GM23338 (cell line): ENCODE measurements around the gene USP24. TPM values are rescaled to one million over a fixed set of nuclear protein-coding genes. Genes with fewer than 3 reads are reported as not detected.

Source experiments
- ATAC-seq: fragments of 200-7000 bp; cut with Tn5 transposase; 3 replicates; pipeline ENCODE4 v1.9.1; 2020
- DNase-seq: peaks from one replicate; pipeline ENCODE4 v3.0.0-alpha.2; 2015; ENCODE audit warnings: low spot score
- H2AFZ ChIP-seq: fragments of 200-600 bp; sonication (generic); 2 replicates; pipeline ENCODE4 v1.8.0; 2016; ENCODE audit warnings: antibody characterized with exemption, mild to moderate bottlenecking, moderate library complexity
- H3F3A ChIP-seq: fragments of 200-600 bp; sonication (generic); replicated peaks from 2 replicates; pipeline ENCODE4 v1.8.0; 2017; ENCODE audit warnings: antibody characterized with exemption, mixed run types, low read depth
- H3K27ac ChIP-seq: fragments of 200-600 bp; sonication (generic); 2 replicates; pipeline ENCODE4 v1.6.1; 2016; ENCODE audit warnings: low read depth
- H3K27me3 ChIP-seq: fragments of 200-600 bp; sonication (generic); 2 replicates; pipeline ENCODE4 v1.8.0; 2016; ENCODE audit warnings: mild to moderate bottlenecking, mixed run types, moderate library complexity; ENCODE audit not compliant: insufficient read depth
- H3K36me3 ChIP-seq: fragments of 200-600 bp; sonication (generic); 2 replicates; pipeline ENCODE4 v1.8.0; 2016; ENCODE audit warnings: mild to moderate bottlenecking; ENCODE audit not compliant: insufficient read depth
- H3K4me1 ChIP-seq: fragments of 200-600 bp; sonication (generic); 2 replicates; pipeline ENCODE4 v1.8.0; 2016; ENCODE audit warnings: mild to moderate bottlenecking, moderate library complexity; ENCODE audit not compliant: insufficient read depth
- H3K4me2 ChIP-seq: fragments of 200-600 bp; sonication (generic); 2 replicates; pipeline ENCODE4 v1.7.1; 2017; ENCODE audit warnings: mixed run types
- H3K4me3 ChIP-seq: fragments of 200-600 bp; sonication (generic); 2 replicates; pipeline ENCODE4 v1.6.1; 2016; ENCODE audit warnings: mixed run types
- H3K79me2 ChIP-seq: fragments of 200-600 bp; sonication (generic); replicated peaks from 2 replicates; pipeline ENCODE4 v1.8.0; 2017; ENCODE audit warnings: mild to moderate bottlenecking; ENCODE audit not compliant: insufficient read depth
- H3K9me2 ChIP-seq: fragments of 200-600 bp; sonication (generic); 2 replicates; pipeline ENCODE4 v1.8.0; 2017; ENCODE audit not compliant: insufficient read depth
- H4K20me1 ChIP-seq: fragments of 200-600 bp; sonication (generic); replicated peaks from 2 replicates; pipeline ENCODE4 v1.8.0; 2017; ENCODE audit warnings: mild to moderate bottlenecking; ENCODE audit not compliant: insufficient read depth
- H3K27ac Mint-ChIP-seq: 2 replicates; pipeline ENCODE4 v1.8.0; 2020; ENCODE audit warnings: inconsistent platforms, mild to moderate bottlenecking, moderate library complexity, mixed read lengths
- H3K27me3 Mint-ChIP-seq: 3 replicates; pipeline ENCODE4 v1.8.0; 2022; ENCODE audit warnings: low read depth, mild to moderate bottlenecking, moderate library complexity, mixed read lengths, inconsistent platforms; ENCODE audit not compliant: insufficient read depth, poor library complexity
- H3K36me3 Mint-ChIP-seq: 3 replicates; pipeline ENCODE4 v1.8.0; 2021; ENCODE audit warnings: low read depth, mild to moderate bottlenecking, inconsistent platforms, moderate library complexity, mixed read lengths
- H3K4me1 Mint-ChIP-seq: 3 replicates; pipeline ENCODE4 v1.8.0; 2020; ENCODE audit warnings: mild to moderate bottlenecking, inconsistent platforms, mixed read lengths
- H3K4me3 Mint-ChIP-seq: 3 replicates; pipeline ENCODE4 v1.8.0; 2021; ENCODE audit warnings: moderate library complexity, mild to moderate bottlenecking, inconsistent platforms, mixed read lengths
- H3K9me3 Mint-ChIP-seq: 3 replicates; pipeline ENCODE4 v1.8.0; 2020; ENCODE audit warnings: moderate library complexity, mild to moderate bottlenecking, inconsistent platforms, mixed read lengths
- CREB1 ChIP-seq: fragments of 250-450 bp; sonication (Bioruptor Pico); IDR thresholded peaks from 2 replicates; pipeline ENCODE4 v1.5.0; 2020; ENCODE audit warnings: low read depth, mild to moderate bottlenecking, moderate library complexity
- NANOG ChIP-seq: IDR thresholded peaks from 2 replicates; pipeline ENCODE4 v1.6.1; 2016; ENCODE audit warnings: antibody characterized with exemption, borderline replicate concordance
- POLR2AphosphoS5 ChIP-seq: IDR thresholded peaks from 2 replicates; pipeline ENCODE4 v1.6.1; 2016; ENCODE audit warnings: antibody characterized with exemption, low read depth
- ZNF114 ChIP-seq: fragments of 250-450 bp; sonication (Bioruptor Pico); IDR thresholded peaks from 2 replicates; pipeline ENCODE4 v1.5.0; 2020; ENCODE audit warnings: mild to moderate bottlenecking, moderate library complexity
- ZNF331 ChIP-seq: fragments of 250-450 bp; sonication (Bioruptor Pico); IDR thresholded peaks from 2 replicates; pipeline ENCODE4 v1.5.0; 2020; ENCODE audit warnings: low read depth, mild to moderate bottlenecking, moderate library complexity
- polyA plus RNA-seq: library from polyadenylated mRNA; unstranded; fragments of >200 nt; fragmentation: Nextera tagmentation; extraction: Ambion mirVana; gene quantifications from 2 replicates; pipeline ENCODE4 v1.2.1, GENCODE V29; 2016
- total RNA-seq: library from RNA; depleted of rRNA; stranded (reverse); fragments of >200 nt; shearing (Covaris generic); gene quantifications from 2 replicates; pipeline ENCODE4 v1.2.3, GENCODE V29; 2014
- TF ChIP-seq, protein P1 (sequence below): fragments of 250-450 bp; sonication (Bioruptor Pico); IDR thresholded peaks from 2 replicates; pipeline ENCODE4 v1.5.0; 2020; ENCODE audit warnings: mild to moderate bottlenecking, moderate library complexity
- TF ChIP-seq, protein P2 (sequence below), 2 experiments: fragments of 200-600 bp in 1 of 2; sonication (generic) in 1 of 2; conservative IDR thresholded peaks; 2 replicates each; pipeline versions ENCODE4 v1.5.1 to v1.6.1; 2016 to 2017; ENCODE audit warnings: antibody characterized with exemption in 2 of 2, low read depth in 2 of 2, mild to moderate bottlenecking in 2 of 2, moderate library complexity in 1 of 2

The USP24 gene
- total and polyA plus RNA-seq, 2 experiments from 2014 or later = 12.1 to 32.6 TPM

DNA sequence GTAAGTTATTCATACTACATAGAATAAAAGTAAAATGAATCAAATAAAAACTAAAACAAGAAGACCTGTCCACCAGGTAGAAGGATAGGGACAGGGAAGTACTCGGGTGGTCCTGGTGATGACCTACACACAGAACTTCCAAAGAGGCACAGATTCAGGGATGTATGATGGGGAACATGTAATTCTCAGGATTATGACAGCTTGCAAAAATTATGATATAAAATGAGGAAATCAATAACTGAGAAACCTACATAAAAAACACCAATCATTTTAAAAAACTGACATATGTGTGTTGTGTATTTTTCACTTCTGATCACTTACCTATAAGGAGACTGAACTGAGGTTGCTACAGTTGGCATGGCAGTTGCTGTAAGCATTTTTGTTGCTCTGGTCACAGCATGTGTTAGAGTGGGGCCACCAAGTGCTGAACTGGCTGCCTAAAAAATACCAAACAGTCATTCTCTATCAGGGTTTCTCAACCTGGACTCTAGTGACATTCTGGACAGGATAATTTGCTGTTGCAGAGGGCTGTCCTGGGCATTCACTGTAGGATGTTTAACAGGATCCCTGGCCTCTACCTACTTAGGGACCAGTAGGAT lies 73.8 kb downstream of the USP24 start (continued):
- TF ChIP-seq, protein P1, sequence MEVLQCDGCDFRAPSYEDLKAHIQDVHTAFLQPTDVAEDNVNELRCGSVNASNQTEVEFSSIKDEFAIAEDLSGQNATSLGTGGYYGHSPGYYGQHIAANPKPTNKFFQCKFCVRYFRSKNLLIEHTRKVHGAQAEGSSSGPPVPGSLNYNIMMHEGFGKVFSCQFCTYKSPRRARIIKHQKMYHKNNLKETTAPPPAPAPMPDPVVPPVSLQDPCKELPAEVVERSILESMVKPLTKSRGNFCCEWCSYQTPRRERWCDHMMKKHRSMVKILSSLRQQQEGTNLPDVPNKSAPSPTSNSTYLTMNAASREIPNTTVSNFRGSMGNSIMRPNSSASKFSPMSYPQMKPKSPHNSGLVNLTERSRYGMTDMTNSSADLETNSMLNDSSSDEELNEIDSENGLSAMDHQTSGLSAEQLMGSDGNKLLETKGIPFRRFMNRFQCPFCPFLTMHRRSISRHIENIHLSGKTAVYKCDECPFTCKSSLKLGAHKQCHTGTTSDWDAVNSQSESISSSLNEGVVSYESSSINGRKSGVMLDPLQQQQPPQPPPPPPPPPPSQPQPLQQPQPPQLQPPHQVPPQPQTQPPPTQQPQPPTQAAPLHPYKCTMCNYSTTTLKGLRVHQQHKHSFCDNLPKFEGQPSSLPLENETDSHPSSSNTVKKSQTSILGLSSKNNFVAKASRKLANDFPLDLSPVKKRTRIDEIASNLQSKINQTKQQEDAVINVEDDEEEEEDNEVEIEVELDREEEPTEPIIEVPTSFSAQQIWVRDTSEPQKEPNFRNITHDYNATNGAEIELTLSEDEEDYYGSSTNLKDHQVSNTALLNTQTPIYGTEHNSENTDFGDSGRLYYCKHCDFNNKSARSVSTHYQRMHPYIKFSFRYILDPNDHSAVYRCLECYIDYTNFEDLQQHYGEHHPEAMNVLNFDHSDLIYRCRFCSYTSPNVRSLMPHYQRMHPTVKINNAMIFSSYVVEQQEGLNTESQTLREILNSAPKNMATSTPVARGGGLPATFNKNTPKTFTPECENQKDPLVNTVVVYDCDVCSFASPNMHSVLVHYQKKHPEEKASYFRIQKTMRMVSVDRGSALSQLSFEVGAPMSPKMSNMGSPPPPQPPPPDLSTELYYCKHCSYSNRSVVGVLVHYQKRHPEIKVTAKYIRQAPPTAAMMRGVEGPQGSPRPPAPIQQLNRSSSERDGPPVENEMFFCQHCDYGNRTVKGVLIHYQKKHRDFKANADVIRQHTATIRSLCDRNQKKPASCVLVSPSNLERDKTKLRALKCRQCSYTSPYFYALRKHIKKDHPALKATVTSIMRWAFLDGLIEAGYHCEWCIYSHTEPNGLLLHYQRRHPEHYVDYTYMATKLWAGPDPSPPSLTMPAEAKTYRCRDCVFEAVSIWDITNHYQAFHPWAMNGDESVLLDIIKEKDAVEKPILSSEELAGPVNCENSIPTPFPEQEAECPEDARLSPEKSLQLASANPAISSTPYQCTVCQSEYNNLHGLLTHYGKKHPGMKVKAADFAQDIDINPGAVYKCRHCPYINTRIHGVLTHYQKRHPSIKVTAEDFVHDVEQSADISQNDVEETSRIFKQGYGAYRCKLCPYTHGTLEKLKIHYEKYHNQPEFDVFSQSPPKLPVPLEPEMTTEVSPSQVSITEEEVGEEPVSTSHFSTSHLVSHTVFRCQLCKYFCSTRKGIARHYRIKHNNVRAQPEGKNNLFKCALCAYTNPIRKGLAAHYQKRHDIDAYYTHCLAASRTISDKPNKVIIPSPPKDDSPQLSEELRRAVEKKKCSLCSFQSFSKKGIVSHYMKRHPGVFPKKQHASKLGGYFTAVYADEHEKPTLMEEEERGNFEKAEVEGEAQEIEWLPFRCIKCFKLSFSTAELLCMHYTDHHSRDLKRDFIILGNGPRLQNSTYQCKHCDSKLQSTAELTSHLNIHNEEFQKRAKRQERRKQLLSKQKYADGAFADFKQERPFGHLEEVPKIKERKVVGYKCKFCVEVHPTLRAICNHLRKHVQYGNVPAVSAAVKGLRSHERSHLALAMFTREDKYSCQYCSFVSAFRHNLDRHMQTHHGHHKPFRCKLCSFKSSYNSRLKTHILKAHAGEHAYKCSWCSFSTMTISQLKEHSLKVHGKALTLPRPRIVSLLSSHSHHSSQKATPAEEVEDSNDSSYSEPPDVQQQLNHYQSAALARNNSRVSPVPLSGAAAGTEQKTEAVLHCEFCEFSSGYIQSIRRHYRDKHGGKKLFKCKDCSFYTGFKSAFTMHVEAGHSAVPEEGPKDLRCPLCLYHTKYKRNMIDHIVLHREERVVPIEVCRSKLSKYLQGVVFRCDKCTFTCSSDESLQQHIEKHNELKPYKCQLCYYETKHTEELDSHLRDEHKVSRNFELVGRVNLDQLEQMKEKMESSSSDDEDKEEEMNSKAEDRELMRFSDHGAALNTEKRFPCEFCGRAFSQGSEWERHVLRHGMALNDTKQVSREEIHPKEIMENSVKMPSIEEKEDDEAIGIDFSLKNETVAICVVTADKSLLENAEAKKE (CRISPR knock-in tag) = no peak
- TF ChIP-seq ZNF331 = no peak
- TF ChIP-seq CREB1 (CRISPR knock-in tag) = no peak
- no peak for TF ChIP-seq POLR2AphosphoS5
- no peak for TF ChIP-seq ZNF114
- no peak for TF ChIP-seq NANOG

DNA sequence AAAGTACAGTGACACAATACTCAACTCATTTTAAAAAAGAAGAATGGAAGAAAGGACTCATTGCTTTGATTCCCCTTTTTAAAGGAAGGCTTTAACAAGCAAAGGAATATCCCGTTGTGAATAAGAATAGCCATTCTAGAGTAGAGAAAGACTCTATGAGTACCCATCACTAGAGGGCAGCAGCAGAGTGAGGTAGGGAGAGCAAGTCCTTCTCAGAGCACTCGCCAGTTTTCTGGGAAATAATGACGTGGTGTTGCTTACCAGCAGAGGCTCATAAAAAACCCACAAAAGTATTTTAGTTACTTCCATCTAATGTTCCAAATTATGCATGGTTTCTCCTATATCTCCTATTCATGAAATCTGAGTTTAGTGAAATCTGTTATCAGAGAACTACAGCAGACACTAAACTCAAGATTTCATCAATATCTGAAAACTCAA lies 74.6 kb downstream of the USP24 start:
- Mint-ChIP-seq H3K9me3 (no peaks in the 10 kb centered on the region), H3K36me3 (peaks cover 32% of the 10 kb centered on the region), H3K27me3 (no peaks in the 10 kb centered on the region), H3K27ac (no peak overlapping the region), H3K4me1 (no peaks in the 10 kb centered on the region), H3K4me3 (no peak overlapping the region)
- H3K4me1 ChIP-seq = no peaks in the 10 kb centered on the region
- no peaks in the 10 kb centered on the region for H3K79me2 ChIP-seq
- H2AFZ ChIP-seq = no peak overlapping the region
- TF ChIP-seq CREB1 (CRISPR knock-in tag) = peak; percentile 44; the same call in 1 of the 2 replicates
- TF ChIP-seq, protein P2, sequence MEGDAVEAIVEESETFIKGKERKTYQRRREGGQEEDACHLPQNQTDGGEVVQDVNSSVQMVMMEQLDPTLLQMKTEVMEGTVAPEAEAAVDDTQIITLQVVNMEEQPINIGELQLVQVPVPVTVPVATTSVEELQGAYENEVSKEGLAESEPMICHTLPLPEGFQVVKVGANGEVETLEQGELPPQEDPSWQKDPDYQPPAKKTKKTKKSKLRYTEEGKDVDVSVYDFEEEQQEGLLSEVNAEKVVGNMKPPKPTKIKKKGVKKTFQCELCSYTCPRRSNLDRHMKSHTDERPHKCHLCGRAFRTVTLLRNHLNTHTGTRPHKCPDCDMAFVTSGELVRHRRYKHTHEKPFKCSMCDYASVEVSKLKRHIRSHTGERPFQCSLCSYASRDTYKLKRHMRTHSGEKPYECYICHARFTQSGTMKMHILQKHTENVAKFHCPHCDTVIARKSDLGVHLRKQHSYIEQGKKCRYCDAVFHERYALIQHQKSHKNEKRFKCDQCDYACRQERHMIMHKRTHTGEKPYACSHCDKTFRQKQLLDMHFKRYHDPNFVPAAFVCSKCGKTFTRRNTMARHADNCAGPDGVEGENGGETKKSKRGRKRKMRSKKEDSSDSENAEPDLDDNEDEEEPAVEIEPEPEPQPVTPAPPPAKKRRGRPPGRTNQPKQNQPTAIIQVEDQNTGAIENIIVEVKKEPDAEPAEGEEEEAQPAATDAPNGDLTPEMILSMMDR (conservative IDR thresholded peaks at IDR 0.05; ENCODE audit: low read depth in 2 of 2) = peak; percentile 93
- no peak for TF ChIP-seq ZNF331
- TF ChIP-seq NANOG = no peak
- H3K4me2 ChIP-seq = no peak overlapping the region
- no peaks in the 10 kb centered on the region for H3K9me2 ChIP-seq
- H3K36me3 ChIP-seq = peaks cover 46% of the 10 kb centered on the region
- H3K4me3 ChIP-seq = no peak overlapping the region
- ATAC-seq = peak; percentile 89
- DNase-seq = peak; percentile 96
- H4K20me1 ChIP-seq = no peaks in the 10 kb centered on the region; the same call in none of the 2 replicates
- no peaks in the 10 kb centered on the region for H3K27me3 ChIP-seq
- H3F3A ChIP-seq = no peaks in the 10 kb centered on the region
- no peak overlapping the region for H3K27ac ChIP-seq
